Hematopoietic multipotent progenitor cell treated with erythropoietin and hydrocortisone succinate and interleukin-3 and kit ligand, for 15 days (in vitro differentiated cells): ENCODE results near the gene TSPAN33.
"Not testable (repeated sequence)": the region's sequence is repeated elsewhere in the genome, so short reads cannot be mapped to it uniquely, and the experiment has no call there.

ENCODE experiments used
- DNase-seq: peaks from one replicate; pipeline ENCODE4 v3.0.0-alpha.2; 2015; ENCODE audit warnings: low spot score

TSPAN33 gene, protein sequence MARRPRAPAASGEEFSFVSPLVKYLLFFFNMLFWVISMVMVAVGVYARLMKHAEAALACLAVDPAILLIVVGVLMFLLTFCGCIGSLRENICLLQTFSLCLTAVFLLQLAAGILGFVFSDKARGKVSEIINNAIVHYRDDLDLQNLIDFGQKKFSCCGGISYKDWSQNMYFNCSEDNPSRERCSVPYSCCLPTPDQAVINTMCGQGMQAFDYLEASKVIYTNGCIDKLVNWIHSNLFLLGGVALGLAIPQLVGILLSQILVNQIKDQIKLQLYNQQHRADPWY

DNA sequence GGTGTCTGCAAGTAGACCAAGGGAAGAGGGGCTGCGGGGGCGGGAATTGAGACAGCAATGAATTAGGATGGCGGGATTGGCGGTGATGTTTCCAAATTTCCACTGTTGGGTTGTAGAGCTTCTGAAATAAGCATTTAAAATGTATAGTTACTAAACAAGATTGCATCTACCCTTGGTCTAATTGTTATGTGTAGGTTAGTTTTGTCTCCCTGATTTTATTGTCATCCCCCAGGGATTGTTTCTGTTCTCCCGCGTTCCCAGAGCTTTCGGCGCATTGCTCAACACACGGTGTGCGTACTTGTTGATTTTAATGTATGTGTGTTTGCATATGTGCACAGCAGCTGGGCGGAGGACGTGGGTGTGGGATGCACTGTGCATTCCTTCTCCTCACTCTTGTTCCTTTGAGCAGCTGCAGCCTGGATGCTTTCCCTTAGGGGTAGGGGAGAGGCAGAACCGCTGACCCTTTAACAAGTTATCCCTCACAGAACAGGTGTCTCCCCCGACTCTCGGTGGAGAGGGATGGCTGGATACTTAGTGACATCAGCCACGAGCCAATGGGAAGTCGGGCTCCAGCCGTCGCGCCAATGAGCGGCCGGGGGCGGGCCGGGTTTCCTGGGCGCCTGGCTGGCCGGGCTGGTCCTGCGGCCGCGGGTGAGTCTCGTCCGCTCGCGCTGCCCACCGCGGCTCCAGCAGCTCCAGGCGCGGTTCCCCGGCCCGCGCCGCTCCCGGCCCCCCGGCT is at the start of gene TSPAN33:
TSPAN33 (plus strand) TSS at position 613 of the 739 bp plus-strand sequence. CDS start 274 bp downstream, outside the sequence.
- DNase-seq = no peak

DNA sequence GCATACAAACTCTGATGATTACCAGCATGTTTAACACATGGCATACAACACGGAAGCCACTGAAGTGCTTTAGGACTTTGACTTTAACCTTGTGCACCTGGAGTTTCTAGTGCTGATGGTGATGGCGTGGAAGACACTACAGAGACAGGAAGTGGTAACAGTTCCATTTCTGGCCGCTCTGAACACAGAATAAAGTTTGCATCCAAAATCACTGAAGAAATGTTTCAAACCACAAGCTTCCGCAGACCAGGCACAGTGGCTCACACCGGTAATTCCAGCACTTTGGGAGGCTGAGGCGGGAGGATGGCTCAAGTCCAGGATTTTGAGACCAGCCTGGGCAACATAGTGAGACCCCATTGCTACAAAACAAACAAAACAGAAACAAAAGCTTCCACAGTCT is 49.2 kb upstream of the TSPAN33 start:
- DNase-seq = no peak

DNA sequence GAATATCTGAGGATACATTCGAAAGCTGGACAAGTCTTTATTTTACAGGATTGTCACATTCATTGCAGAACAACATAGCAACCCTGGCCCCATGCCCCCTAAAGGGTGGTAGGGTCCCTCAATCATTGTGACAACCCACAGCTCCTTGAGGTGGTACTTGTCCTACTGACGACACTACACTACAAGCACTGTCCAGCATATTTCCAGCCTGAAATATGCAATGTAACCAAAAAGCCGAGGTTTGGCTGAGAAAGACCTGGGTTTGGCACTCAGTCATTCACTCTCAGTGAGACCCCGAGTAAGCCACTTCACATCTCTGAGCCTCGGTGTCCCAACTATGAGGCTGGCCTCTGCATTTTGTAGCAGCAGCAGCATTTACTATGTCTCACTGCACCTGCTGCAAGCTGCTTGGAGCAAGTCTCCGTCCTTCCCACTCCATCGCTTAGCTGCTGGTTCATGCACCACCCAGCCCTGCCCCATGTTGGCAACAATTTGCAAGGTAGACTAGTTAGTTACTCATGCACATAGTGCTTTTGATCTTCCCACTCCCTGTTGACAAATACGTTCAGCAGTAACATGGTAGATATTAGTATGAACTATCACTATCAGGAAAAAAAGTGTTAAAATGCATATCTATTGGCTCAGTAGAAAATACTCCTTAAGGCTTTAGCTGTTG is 46.0 kb upstream of the TSPAN33 start:
- no peak for DNase-seq

DNA sequence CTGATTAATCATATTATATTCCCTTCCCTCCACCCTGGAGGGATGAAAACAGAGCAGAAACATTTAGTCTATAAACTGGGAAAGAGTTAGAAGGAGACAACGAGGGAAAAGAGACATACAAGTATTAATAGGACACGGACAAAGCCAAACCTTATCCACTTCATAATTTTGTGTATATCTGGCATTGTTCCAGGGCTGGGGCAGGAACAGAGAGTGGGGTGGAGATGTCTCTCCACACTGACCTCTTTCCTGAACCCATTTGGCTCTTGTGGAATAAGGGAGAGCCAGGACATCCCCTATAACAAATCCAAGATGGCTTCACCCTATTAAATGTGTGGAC is 43.7 kb upstream of the TSPAN33 start:
- DNase-seq = no peak

DNA sequence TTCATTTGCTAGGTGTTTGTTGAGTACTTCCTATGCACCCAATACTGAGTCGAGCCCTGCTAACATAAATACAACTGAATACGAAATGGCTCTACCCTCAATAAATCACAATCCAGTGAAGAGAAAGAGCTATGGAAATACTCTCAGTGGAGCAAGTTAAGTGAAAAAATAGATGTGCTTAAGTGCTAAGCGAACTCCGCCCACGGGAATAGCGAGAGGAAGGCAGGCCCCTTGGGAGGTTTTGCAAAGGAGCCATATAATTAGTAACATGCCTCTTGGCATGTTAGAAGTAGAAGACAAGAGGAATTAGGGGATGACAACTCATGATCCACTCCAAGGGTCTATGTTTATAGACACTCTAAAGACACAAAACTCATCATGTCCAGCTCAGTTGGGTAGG is 42.8 kb upstream of the TSPAN33 start:
- no peak for DNase-seq

DNA sequence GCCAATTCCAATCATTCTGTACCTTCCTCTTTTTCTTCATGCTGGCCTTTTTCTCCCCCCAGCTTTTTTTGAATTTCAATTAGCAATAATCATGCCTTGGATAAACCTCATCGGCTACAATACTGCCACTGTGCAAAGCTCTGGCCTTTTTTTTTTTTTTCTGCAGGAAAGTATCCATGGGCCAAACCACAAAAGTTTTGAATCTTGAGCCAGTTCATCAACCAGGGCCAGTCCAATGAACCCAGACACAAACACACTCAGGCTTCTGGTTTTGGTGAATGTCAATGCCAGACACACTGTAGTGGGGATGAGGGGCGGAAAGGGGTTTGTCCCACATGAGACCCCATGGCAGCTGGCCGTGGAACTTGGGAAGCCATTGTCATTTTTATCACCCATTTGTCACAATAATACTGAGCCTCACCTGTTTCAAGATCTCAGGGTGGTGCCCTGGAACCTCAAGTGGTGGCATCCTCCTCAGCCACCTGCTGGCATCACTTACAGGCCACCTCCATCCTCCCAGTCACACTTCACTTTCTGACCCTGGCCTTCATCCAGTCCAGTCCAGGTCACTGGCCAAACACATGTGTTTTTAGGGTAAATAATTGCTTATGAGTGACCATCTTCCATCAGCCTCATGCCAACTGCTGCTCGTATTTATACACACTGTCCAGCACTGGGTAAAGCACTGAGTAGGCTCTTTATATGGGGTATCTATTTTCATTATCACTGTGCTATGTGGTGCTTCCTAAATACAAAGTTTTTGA is 40.8 kb upstream of the TSPAN33 start:
- DNase-seq = no peak

DNA sequence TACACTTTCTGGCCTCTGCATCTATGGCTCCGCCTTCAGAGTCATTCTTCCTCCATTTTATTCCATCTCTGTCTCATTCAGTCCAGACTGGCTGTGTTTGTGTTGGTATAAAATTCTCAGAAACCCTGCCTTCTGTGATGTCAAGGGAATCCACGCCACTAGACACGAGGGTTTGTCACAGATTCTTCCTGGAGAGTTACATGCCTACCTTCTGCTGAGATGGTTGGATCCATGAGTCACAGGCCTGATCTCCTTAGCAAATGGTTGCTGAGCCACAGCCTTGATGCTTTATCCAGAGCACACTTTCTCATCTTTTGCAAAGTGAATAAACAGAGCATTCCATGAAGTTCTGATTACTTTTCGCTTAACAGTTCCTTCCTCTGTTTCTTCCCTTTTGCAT is 35.9 kb upstream of the TSPAN33 start:
- DNase-seq = no peak

DNA sequence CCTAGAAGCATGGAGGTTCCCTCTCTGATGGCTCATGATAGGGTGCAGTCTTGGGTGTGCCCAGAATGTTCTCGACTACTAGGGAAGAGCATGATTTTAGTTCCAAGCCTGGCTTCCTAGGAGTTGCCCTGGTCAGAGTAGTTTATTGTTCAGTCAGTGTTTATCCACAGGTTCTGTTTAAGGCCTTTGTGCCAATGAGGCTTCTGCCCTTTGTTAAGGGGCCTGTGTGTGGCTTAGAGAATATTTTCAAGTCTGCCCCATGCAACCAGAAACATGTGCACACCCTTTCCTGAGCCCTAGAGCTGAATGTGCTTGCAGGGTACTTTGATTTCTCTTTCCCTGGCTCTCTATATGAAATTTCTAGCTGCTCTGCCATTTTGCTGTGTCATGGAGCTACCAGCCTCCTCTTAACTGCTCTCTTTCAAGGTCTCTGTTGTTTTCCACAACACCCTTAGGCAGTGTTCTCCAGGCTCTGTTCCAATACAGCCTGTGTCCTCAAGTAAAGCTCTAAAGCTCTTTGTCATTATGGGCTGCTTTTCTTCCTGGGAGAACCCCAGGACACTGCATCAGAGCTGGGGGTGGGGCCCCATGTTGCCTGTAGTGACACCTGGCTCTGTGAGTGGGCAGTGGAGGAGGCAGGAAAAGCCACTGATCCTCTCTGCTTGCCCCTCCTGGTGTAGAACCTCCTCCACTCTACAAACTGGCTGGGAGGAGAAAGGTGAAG is 34.1 kb upstream of the TSPAN33 start:
- no peak for DNase-seq

DNA sequence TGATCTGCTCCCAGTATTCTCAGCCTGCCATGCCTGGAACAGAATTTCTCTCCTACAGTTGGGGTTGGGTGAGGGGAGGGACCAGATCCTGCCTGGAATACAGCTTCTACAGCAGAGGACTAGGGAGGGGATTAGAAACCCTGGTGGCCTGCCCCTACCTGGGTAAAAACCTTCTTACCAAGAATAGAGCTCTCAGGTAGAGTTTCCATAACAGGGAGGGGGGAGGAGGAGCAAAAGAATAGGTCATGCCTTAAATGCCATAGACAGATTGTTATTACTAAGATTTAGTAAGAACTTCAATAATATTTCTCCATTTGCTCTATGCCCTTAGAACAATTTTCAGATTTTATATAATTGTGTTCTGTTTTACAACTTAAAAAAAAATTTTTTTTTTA is 33.5 kb upstream of the TSPAN33 start:
- no peak for DNase-seq

DNA sequence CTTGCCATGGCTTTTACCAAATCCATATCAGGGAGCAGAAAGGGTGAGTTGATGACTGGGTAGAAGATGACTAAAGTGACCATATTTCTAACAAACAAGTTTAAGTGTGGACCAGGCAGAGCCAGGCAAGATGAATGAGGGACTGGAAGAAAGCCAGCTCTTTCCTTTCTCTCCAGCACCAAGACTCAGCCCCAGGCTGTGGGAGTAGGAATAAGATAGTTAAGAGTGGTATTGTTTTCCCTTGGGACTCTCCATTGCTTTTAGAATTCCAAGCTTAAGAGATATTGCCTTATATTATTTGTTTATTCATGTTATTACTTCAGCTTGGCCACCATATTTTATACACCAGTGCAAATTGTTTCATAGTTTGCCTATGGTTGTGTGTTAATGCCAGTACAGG is 28.8 kb upstream of the TSPAN33 start:
- no peak for DNase-seq

DNA sequence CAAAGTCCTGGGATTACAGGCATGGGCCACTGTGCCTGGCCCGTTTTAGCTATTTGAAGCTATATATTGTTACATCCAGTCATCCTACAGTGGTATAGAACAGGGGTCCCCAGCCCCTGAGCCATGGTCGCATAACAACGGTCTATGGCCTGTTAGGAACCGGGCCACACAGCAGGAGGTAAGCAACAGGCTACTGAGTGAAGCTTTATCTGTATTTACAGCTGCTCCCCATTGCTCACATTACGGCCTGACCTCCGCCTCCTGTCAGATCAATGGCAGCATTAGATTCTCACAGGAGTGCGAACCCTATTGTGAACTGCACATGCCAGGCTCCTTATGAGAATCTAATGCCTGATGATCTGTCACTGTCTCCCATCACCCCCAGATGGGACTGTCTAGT is 26.3 kb upstream of the TSPAN33 start:
- DNase-seq = no peak

DNA sequence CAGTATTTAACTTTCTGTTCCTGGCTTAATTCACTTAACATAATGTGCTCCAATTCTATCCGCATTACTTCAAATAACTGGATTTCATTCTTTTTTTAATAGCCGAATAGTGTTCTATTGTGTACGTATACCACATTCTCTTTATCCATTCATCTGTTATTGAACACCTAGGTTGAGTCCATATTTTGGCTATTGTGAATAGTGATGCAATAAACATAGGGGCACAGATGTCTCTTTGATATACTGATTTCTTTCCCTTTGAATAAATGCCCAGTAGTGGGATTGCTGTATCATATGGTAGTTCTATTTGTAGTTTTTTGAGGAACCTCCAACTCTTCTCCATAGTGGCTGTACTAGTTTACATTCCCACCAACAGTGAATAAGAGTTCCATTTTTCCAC is 25.5 kb upstream of the TSPAN33 start:
- no peak for DNase-seq

DNA sequence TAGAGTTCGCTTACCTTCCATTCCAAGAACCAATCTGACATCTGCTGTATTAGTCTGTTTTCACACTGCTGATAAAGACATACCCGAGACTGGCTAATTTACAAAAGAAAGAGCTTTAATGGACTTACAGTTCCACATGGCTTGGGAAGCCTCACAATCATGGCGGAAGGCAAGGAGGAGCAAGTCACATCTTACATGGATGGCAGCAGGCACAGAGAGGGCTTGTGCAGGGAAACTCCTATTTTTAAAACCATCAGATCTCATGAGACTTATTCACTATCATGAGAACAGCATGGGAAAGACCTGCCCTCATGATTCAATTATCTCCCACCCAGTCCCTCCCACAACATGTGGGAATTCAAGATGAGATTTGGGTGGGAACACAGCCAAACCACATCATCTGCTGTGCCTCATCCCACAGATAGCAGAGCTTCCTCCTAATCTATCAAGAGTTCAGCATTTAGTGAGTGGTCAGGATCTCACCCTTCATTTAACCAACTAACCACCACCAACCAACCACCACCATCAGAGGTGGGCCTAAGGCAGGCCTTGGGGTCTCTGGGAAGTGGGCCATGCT is 22.9 kb upstream of the TSPAN33 start:
- DNase-seq = not testable (repeated sequence)

DNA sequence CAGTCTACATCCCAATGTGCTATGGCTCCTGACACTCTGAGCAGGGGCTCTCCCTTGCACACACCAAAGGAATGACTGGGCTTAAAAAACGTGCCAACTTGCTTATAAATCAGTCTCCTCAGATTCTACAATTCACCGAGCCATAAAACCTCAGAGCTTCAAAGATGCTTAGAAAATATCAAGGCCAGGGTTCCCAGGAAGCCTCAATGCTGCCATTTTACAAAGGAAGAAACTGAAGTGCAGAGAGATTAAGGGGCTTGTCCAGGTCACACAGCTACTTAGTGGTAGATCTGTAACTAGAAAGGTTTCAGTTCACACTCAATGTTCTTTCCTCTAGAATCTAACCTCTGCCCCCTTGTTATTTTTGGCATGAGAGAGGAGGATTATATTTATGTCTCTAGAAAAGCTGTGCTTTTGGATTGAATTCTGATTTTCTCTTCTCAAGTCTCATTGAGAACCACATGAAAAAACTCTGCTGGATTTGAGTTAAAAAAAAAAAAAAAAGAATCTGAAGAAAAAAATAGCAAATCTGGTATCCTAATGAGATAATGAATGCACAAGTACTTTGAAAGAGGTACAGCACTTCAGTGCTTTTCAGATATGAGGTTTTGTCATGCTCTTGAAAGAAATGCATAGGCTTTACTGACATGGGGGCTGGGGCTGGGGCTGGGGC is 22.3 kb upstream of the TSPAN33 start:
- DNase-seq = no peak

DNA sequence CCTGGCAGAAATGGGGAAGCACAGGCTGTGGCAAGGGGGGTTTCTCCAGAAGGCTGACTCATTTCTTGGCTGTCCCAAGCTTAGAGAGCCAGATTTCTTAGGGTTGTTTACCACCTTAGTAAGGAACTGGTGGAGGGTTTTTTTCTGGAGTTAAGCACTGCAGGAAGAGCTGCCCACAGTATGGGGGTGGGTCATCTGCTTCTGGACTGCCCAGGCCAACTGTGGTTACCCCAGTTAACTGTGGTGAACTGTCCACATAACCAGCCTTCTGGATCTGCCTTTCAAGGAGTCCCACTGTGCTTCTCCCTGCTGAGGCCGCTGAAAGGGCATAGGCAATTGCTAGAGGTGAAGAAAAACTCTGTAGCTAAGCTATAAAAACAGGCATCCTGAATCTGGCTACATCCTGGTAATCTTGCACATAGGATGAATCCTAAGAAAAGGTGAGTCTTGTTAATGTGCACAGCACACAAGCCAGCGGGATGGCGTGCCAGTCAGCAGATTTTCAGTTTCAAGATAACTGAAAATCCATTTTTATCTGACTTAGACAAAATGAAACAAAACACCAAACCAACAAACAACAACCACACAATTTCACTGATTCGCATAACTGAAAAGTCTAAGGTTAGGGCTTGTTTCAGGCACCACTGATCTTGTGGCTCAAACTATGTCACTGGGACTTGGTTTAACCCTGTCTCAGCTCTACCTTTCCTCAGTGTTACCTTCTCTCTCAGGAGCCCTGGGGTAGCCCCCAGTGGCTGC is 21.6 kb upstream of the TSPAN33 start:
- DNase-seq = no peak

DNA sequence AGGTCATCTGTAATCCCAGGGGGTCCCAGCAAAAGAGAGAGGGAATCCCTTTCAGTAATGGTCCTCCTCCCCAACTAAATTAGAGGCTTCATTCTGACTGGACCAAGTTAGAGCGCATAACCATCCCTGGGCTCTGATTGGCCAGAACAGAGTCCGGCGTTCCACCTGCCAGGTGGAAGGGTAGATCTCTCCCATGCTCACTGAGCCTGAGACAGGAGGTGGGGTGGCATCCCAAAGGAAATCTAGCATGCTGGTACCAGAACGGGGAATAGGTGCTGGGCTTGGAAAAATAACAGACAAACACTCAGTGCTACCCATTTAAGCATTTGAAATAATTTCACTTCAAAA is 21.0 kb upstream of the TSPAN33 start:
- DNase-seq = no peak

DNA sequence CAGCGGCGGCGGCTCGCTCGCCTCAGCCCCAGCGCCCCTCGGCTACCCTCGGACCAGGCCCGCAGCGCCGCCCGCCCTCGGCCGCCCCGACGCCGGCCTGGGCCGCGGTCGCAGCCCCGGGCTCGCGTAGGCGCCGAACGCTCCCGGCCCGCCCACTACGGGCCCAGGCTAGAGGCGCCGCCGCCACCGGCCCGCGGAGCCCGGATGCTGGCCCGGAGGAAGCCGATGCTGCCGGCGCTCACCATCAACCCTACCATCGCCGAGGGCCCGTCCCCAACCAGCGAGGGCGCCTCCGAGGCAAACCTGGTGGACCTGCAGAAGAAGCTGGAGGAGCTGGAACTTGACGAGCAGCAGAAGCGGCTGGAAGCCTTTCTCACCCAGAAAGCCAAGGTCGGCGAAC is 18.2 kb upstream of the TSPAN33 start:
- DNase-seq = no peak

DNA sequence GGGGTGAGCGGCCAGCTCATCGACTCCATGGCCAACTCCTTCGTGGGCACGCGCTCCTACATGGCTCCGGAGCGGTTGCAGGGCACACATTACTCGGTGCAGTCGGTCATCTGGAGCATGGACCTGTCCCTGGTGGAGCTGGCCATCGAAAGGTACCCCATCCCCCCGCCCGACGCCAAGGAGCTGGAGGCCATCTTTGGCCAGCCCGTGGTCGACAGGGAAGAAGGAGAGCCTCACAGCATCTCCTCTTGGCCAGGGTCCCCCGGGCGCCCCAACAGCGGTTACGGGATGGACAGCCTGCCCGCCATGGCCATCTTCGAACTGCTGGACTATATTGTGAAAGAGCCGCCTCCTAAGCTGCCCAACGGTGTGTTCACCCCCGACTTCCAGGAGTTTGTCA is 17.4 kb upstream of the TSPAN33 start:
- DNase-seq = no peak

DNA sequence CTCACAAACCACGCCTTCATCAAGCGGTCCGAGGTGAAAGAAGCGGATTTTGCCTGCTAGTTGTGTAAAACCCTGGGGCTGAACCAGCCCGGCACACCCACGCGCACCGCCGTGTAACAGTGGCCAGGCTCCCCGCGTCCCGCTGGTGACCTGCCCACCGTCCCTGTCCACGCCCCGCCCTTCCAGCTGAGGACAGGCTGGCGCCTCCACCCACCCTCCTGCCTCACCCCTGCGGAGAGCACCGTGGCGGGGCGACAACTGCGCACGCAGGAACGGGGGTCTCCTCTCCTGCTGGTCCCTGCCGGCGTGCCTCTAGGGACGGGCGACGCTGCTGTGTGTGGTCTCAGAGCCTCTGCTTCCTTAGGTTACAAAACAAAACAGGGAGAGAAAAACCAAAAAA is 16.9 kb upstream of the TSPAN33 start:
- DNase-seq = no peak

DNA sequence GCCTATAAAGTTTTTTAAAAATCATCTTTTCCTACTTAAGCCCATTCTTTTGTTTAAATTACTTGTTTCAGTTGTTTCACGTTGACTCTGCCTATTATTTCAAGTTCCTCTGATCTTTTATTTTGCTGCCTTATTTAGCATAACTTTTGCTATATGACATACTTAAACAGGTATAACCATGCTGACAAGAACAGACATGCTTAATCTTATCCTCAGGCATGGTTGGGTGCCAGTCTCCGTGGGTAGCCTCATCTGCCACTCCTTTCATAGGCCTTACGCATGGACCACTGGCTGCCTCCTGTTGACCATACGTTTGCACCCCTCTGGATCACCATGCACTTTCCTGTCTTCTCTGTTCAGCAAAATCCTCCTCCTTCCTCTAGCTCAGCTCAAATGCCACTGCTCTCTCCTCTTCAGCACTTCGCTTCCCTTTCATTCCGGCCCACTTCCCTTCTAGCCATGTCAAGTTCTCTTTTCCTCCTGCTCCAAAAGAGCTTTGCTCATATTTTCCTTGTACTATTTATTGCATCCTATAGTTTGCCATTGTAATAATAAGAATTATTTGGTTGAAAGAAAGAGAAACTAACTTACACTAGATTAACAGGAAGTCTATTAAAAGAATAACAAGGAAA is 10.0 kb upstream of the TSPAN33 start:
- no peak for DNase-seq
